ENCODE data around the gene WIF1.

Gene WIF1

GRCh38 chr12:65133879-65134278, 12.8 kb upstream of the WIF1 start:
- H3K9me2 ChIP-seq (replicated peaks; ENCODE audit: control insufficient read depth, low read length), result no peaks in the 10 kb centered on the region
- TF ChIP-seq, protein P1, sequence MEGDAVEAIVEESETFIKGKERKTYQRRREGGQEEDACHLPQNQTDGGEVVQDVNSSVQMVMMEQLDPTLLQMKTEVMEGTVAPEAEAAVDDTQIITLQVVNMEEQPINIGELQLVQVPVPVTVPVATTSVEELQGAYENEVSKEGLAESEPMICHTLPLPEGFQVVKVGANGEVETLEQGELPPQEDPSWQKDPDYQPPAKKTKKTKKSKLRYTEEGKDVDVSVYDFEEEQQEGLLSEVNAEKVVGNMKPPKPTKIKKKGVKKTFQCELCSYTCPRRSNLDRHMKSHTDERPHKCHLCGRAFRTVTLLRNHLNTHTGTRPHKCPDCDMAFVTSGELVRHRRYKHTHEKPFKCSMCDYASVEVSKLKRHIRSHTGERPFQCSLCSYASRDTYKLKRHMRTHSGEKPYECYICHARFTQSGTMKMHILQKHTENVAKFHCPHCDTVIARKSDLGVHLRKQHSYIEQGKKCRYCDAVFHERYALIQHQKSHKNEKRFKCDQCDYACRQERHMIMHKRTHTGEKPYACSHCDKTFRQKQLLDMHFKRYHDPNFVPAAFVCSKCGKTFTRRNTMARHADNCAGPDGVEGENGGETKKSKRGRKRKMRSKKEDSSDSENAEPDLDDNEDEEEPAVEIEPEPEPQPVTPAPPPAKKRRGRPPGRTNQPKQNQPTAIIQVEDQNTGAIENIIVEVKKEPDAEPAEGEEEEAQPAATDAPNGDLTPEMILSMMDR (IDR thresholded peaks at IDR 0.05; ENCODE audit: low read depth, low read length, poor library complexity, severe bottlenecking), result no peak
- TF ChIP-seq EZH2phosphoT487 (IDR thresholded peaks at IDR 0.05; ENCODE audit: borderline replicate concordance, low read length), result no peak

GRCh38 chr12:65126482-65126881, 5.4 kb upstream of the WIF1 start:
- no peak overlapping the region for H3K4me3 ChIP-seq (ENCODE audit: low read length)
- no peak for TF ChIP-seq EZH2phosphoT487 (IDR thresholded peaks at IDR 0.05; ENCODE audit: borderline replicate concordance, low read length)
- TF ChIP-seq, protein P1 (IDR thresholded peaks at IDR 0.05; ENCODE audit: low read depth, low read length, poor library complexity, severe bottlenecking), result no peak
- H3K27ac ChIP-seq (ENCODE audit: low read depth, low read length), result no peak overlapping the region
- H3F3A ChIP-seq (ENCODE audit: control insufficient read depth, insufficient read depth), result no peaks in the 10 kb centered on the region
- H4K20me1 ChIP-seq (ENCODE audit: control insufficient read depth, insufficient read depth, low read depth, low read length), result no peaks in the 10 kb centered on the region
- H3K27me3 ChIP-seq (ENCODE audit: control insufficient read depth, low read length), result peaks cover 18% of the 10 kb centered on the region
- H3K79me2 ChIP-seq (ENCODE audit: control insufficient read depth, low read length), result no peaks in the 10 kb centered on the region
- H3K9me3 ChIP-seq (ENCODE audit: control insufficient read depth, insufficient read depth, low read length), result no peaks in the 10 kb centered on the region
- H3K36me3 ChIP-seq (ENCODE audit: control insufficient read depth, low read length), result no peaks in the 10 kb centered on the region
- H3K9me2 ChIP-seq (replicated peaks; ENCODE audit: control insufficient read depth, low read length), result no peaks in the 10 kb centered on the region
- no peaks in the 10 kb centered on the region for H3K4me1 ChIP-seq (ENCODE audit: control insufficient read depth, low read length)
- H3K4me2 ChIP-seq (ENCODE audit: low read length), result no peak overlapping the region

More at GRCh38 chr12:65133879-65134278, 12.8 kb upstream of the WIF1 start:
- Histone ChIP-seq H3K4me2 (ENCODE audit: low read length) (no peak overlapping the region), H3K9me3 (ENCODE audit: control insufficient read depth, insufficient read depth, low read length) (no peaks in the 10 kb centered on the region), H3F3A (ENCODE audit: control insufficient read depth, insufficient read depth) (no peaks in the 10 kb centered on the region), H4K20me1 (ENCODE audit: control insufficient read depth, insufficient read depth, low read depth, low read length) (no peaks in the 10 kb centered on the region), H3K27ac (ENCODE audit: low read depth, low read length) (no peak overlapping the region), H3K79me2 (ENCODE audit: control insufficient read depth, low read length) (no peaks in the 10 kb centered on the region), H3K27me3 (ENCODE audit: control insufficient read depth, low read length) (peaks cover 12% of the 10 kb centered on the region; the same call in 1 of the 2 replicates), H3K36me3 (ENCODE audit: control insufficient read depth, low read length) (no peaks in the 10 kb centered on the region), H3K4me1 (ENCODE audit: control insufficient read depth, low read length) (no peaks in the 10 kb centered on the region), H3K4me3 (ENCODE audit: low read length) (no peak overlapping the region)

- Histone ChIP-seq H3K4me2 (ENCODE audit: low read length) (no peak overlapping the region), H3K9me2 (replicated peaks; ENCODE audit: control insufficient read depth, low read length) (no peaks in the 10 kb centered on the region), H3F3A (ENCODE audit: control insufficient read depth, insufficient read depth) (no peaks in the 10 kb centered on the region), H3K27ac (ENCODE audit: low read depth, low read length) (no peak overlapping the region), H3K36me3 (ENCODE audit: control insufficient read depth, low read length) (no peaks in the 10 kb centered on the region), H3K79me2 (ENCODE audit: control insufficient read depth, low read length) (no peaks in the 10 kb centered on the region), H4K20me1 (ENCODE audit: control insufficient read depth, insufficient read depth, low read depth, low read length) (no peaks in the 10 kb centered on the region), H3K4me3 (ENCODE audit: low read length) (no peak overlapping the region), H3K9me3 (ENCODE audit: control insufficient read depth, insufficient read depth, low read length) (no peaks in the 10 kb centered on the region), H3K4me1 (ENCODE audit: control insufficient read depth, low read length) (no peaks in the 10 kb centered on the region), H3K27me3 (ENCODE audit: control insufficient read depth, low read length) (peaks cover 18% of the 10 kb centered on the region)
- TF ChIP-seq, protein P1 (IDR thresholded peaks at IDR 0.05; ENCODE audit: low read depth, low read length, poor library complexity, severe bottlenecking), result no peak
- no peak for TF ChIP-seq EZH2phosphoT487 (IDR thresholded peaks at IDR 0.05; ENCODE audit: borderline replicate concordance, low read length)
Measured at GRCh38 chr12:65125975-65126374, 4.9 kb upstream of the WIF1 start.

Measured in DOHH2 (cell line).